HepG2 (cell line): ENCODE results near the gene NLRC3. TPM values are rescaled to one million over a fixed set of nuclear protein-coding genes. Genes with fewer than 3 reads are reported as not detected.

ENCODE experiments used
- ATAC-seq: fragments of 200-7000 bp; cut with Tn5 transposase; 3 replicates; pipeline ENCODE4 v1.9.1; 2020; ENCODE audit warnings: mild to moderate bottlenecking, moderate library complexity
- BruUV-seq: library from RNA; stranded (reverse); fragments of 400-500 nt; replicated peaks from 2 replicates; lab custom pipeline; 2021; lab: Mats Ljungman, UMichigan
- CTCF ChIA-PET: fragments of 300-600 bp; formaldehyde crosslinking; extraction: SDS; loops from one replicate; lab custom pipeline; 2021; ENCODE audit warnings: low total read pairs, inconsistent platforms, low intra/inter-chr PET ratio; lab: Yijun Ruan, JAX
- POLR2A ChIA-PET: fragments of 350-600 bp; sonication (Branson Sonifier 250); formaldehyde crosslinking; loops from one replicate; lab custom pipeline; 2020; ENCODE audit warnings: antibody characterized with exemption, inconsistent platforms; lab: Yijun Ruan, JAX
- DNase-seq: peaks from one replicate; pipeline ENCODE4 v3.0.0-alpha.2; 2015; ENCODE audit warnings: low spot score
- FAIRE-seq: peaks from 3 replicates; lab custom pipeline; 2011; peaks lifted over from hg19 to GRCh38; lab: Jason Lieb, UNC
- H2AFZ ChIP-seq: one replicate; pipeline ENCODE4 v1.6.1; 2011; ENCODE audit warnings: low read length, inconsistent platforms
- H3K27ac ChIP-seq: fragments of 300-600 bp; 3 replicates; pipeline ENCODE4 v1.8.0; 2011; ENCODE audit warnings: mixed run types, mild to moderate bottlenecking, mixed read lengths, low read length, inconsistent platforms; ENCODE audit not compliant: insufficient read depth; ENCODE audit errors: extremely low read length
- H3K27me3 ChIP-seq, 2 experiments: fragments of 200-600 bp in 1 of 2; 2 replicates in 1 of 2; 3 replicates in 1 of 2; pipeline versions ENCODE4 v1.6.0 to v1.8.0; 2011; ENCODE audit warnings: low read length in 2 of 2, mild to moderate bottlenecking in 2 of 2, moderate library complexity in 2 of 2, inconsistent platforms in 1 of 2; ENCODE audit not compliant: insufficient read depth in 2 of 2, control insufficient read depth in 1 of 2
- H3K36me3 ChIP-seq, 2 experiments: fragments of 200-600 bp in 1 of 2; replicated peaks in 1 of 2; 2 replicates in 1 of 2; 3 replicates in 1 of 2; pipeline versions ENCODE4 v1.5.1 to v1.8.0; 2011; ENCODE audit warnings: low read length in 2 of 2, inconsistent platforms in 1 of 2; ENCODE audit not compliant: insufficient read depth in 2 of 2, control insufficient read depth in 1 of 2
- H3K4me1 ChIP-seq: 2 replicates; pipeline ENCODE4 v1.5.1; 2012; ENCODE audit warnings: low read length, inconsistent platforms; ENCODE audit not compliant: insufficient read depth
- H3K4me2 ChIP-seq: 2 replicates; pipeline ENCODE4 v1.6.0; 2011; ENCODE audit warnings: low read depth, low read length, inconsistent platforms
- H3K4me3 ChIP-seq, 3 experiments: fragments of 200-600 bp in 1 of 3; sonication (generic), shearing (Covaris generic) in 1 of 3; replicated peaks in 1 of 3; 2 replicates each; pipeline ENCODE4 v1.5.1; 2011 to 2016; ENCODE audit warnings: low read length in 3 of 3, inconsistent platforms in 2 of 3, low read depth in 2 of 3, mild to moderate bottlenecking in 2 of 3, control low read depth in 1 of 3, mixed read lengths in 1 of 3; ENCODE audit not compliant: insufficient read depth in 1 of 3
- H3K79me2 ChIP-seq: one replicate; pipeline ENCODE4 v1.6.1; 2011; ENCODE audit warnings: low read length, inconsistent platforms; ENCODE audit not compliant: insufficient read depth
- H3K9ac ChIP-seq: 2 replicates; pipeline ENCODE4 v1.6.0; 2011; ENCODE audit warnings: mild to moderate bottlenecking, low read depth, low read length, inconsistent platforms; ENCODE audit not compliant: insufficient read depth
- H3K9me3 ChIP-seq: 2 replicates; pipeline ENCODE4 v1.5.1; 2012; ENCODE audit warnings: mild to moderate bottlenecking, low read length
- H4K20me1 ChIP-seq: 2 replicates; pipeline ENCODE4 v1.6.0; 2011; ENCODE audit warnings: inconsistent platforms, mild to moderate bottlenecking, low read length, moderate library complexity; ENCODE audit not compliant: insufficient read depth
- DMAP1 ChIP-seq: IDR thresholded peaks from 2 replicates; pipeline ENCODE4 v1.6.1; 2016
- HNRNPH1 ChIP-seq: fragments of 200-400 bp; formaldehyde crosslinking; optimal IDR thresholded peaks from 2 replicates; pipeline ENCODE3; 2017; ENCODE audit warnings: mild to moderate bottlenecking, low read depth, low read length
- MEIS2 ChIP-seq: sonication (generic); formaldehyde crosslinking; IDR thresholded peaks from 2 replicates; pipeline ENCODE4 v1.9.0; 2021; ENCODE audit warnings: mild to moderate bottlenecking, missing genetic modification reagents
- NCOA5 ChIP-seq: sonication (generic); formaldehyde crosslinking; IDR thresholded peaks from 2 replicates; pipeline ENCODE4 v1.4.0; 2020; ENCODE audit warnings: missing genetic modification reagents
- THAP8 ChIP-seq: sonication (generic); formaldehyde crosslinking; IDR thresholded peaks from 2 replicates; pipeline ENCODE4 v1.5.1; 2020; ENCODE audit warnings: missing genetic modification reagents, mild to moderate bottlenecking, borderline replicate concordance
- ZBTB7A ChIP-seq: sonication (generic); formaldehyde crosslinking; IDR thresholded peaks from 2 replicates; pipeline ENCODE4 v1.8.0; 2022; ENCODE audit warnings: mild to moderate bottlenecking, missing genetic modification reagents
- ZFY ChIP-seq: sonication (generic); formaldehyde crosslinking; IDR thresholded peaks from 2 replicates; pipeline ENCODE4 v1.4.0; 2020; ENCODE audit warnings: missing genetic modification reagents
- ZHX1 ChIP-seq: sonication (generic); formaldehyde crosslinking; IDR thresholded peaks from 2 replicates; pipeline ENCODE4 v1.8.1; 2022; ENCODE audit warnings: low read depth, mild to moderate bottlenecking, missing genetic modification reagents
- ZNF124 ChIP-seq: sonication (generic); formaldehyde crosslinking; IDR thresholded peaks from 2 replicates; pipeline ENCODE4 v1.4.0; 2020; ENCODE audit warnings: missing genetic modification reagents
- ZNF207 ChIP-seq: fragments of 450-650 bp; IDR thresholded peaks from 2 replicates; pipeline ENCODE4 v1.6.1; 2016; ENCODE audit warnings: antibody characterized with exemption, borderline replicate concordance
- ZNF251 ChIP-seq: sonication (generic); formaldehyde crosslinking; IDR thresholded peaks from 2 replicates; pipeline ENCODE4 v1.9.0; 2021; ENCODE audit warnings: mild to moderate bottlenecking, missing genetic modification reagents
- ZNF510 ChIP-seq: sonication (generic); formaldehyde crosslinking; IDR thresholded peaks from 2 replicates; pipeline ENCODE4 v1.4.0; 2020; ENCODE audit warnings: low read depth, mild to moderate bottlenecking, missing genetic modification reagents
- ZNF75D ChIP-seq: sonication (generic); formaldehyde crosslinking; IDR thresholded peaks from 2 replicates; pipeline ENCODE4 v1.8.1; 2023; ENCODE audit warnings: missing genetic modification reagents, mild to moderate bottlenecking, borderline replicate concordance
- WGBS: methylation state at CpG from one replicate; pipeline ENCODE4 v1.1.6; 2017; ENCODE audit warnings: low lambda C conversion rate; 5-methylcytosine and 5-hydroxymethylcytosine counted together
- in situ Hi-C: cut with HindIII; loops from 2 replicates; pipeline ENCODE4 v1.10.0; 2017; ENCODE audit warnings: low pct_unique_long_range_greater_than_20kb; ENCODE audit not compliant: extremely low pct_ligation_motif_present
- intact Hi-C: fragments of 100-400 bp; cut with micrococcal nuclease; formaldehyde crosslinking; loops from one replicate; pipeline ENCODE4 v1.10.0; 2022; ENCODE audit not compliant: unreplicated experiment
- polyA plus RNA-seq, 8 experiments: library from polyadenylated mRNA; depleted of rRNA in 3 of 8; stranded (reverse) in 7 of 8; unstranded in 1 of 8; fragments of >200 nt; fragmentation: Illumina TruSeq in 4 of 8; extraction: Trizol in 4 of 8; gene quantifications; 2 replicates each; pipeline versions ENCODE4 v1.2.1 to v1.2.3, GENCODE V29; 2011 to 2016; ENCODE audit warnings: low read depth in 4 of 8, missing spikeins in 1 of 8, mixed read lengths in 1 of 8; ENCODE audit not compliant: insufficient read depth in 1 of 8
- total RNA-seq, 5 experiments: library from RNA; depleted of rRNA; stranded (reverse); fragments of >200 nt; fragmentation: Illumina TruSeq; extraction: Trizol; gene quantifications; 2 replicates each; pipeline ENCODE4 v1.2.3, GENCODE V29; 2016; ENCODE audit warnings: low read depth in 1 of 5
- TF ChIP-seq, protein P1 (sequence below): IDR thresholded peaks from 2 replicates; pipeline ENCODE4 v1.6.1; 2018; ENCODE audit warnings: missing genetic modification reagents, mild to moderate bottlenecking, missing compliant biosample characterization
- TF ChIP-seq, protein P2 (sequence below): sonication (generic); formaldehyde crosslinking; conservative IDR thresholded peaks from 2 replicates; pipeline ENCODE4 v1.8.0; 2022; ENCODE audit warnings: mild to moderate bottlenecking, moderate library complexity, missing genetic modification reagents
- TF ChIP-seq, protein P3 (sequence below): sonication (generic); formaldehyde crosslinking; IDR thresholded peaks from 2 replicates; pipeline ENCODE4 v1.5.1; 2020; ENCODE audit warnings: missing genetic modification reagents, mild to moderate bottlenecking, borderline replicate concordance

NLRC3 gene
- total and polyA plus RNA-seq, 2 of the 13 experiments (the other 11 are each of a cell fraction or from before 2014, with no cell fraction given) = not detected

DNA sequence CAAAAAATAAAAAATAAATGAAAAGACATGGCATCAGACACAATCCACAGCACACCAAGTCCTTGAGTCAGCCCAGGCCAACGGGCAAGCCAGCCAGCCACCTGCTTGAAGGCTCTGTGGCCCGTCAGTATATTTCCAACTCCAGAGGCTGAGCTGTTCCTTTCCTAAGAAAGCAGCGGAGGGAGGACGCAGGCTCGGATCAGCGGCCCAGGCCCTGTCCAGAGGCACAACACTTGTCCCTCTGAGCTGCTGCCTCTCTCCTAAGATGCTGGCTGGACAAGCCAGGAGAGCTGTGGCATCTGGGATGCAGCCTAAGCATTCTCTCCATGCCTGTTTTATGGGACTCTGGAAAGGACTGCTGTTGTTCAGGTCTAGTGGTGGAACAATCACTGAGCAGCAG, 14.8 kb upstream of the NLRC3 start (continued):
- TF ChIP-seq MEIS2 (CRISPR knock-in tag) (no peak), ZNF75D (no peak), ZNF207 (no peak), ZNF251 (CRISPR knock-in tag) (no peak), DMAP1 (CRISPR knock-in tag) (no peak)
- TF ChIP-seq, protein P1, sequence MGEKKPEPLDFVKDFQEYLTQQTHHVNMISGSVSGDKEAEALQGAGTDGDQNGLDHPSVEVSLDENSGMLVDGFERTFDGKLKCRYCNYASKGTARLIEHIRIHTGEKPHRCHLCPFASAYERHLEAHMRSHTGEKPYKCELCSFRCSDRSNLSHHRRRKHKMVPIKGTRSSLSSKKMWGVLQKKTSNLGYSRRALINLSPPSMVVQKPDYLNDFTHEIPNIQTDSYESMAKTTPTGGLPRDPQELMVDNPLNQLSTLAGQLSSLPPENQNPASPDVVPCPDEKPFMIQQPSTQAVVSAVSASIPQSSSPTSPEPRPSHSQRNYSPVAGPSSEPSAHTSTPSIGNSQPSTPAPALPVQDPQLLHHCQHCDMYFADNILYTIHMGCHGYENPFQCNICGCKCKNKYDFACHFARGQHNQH (CRISPR knock-in tag) = no peak
- TF ChIP-seq, protein P2, sequence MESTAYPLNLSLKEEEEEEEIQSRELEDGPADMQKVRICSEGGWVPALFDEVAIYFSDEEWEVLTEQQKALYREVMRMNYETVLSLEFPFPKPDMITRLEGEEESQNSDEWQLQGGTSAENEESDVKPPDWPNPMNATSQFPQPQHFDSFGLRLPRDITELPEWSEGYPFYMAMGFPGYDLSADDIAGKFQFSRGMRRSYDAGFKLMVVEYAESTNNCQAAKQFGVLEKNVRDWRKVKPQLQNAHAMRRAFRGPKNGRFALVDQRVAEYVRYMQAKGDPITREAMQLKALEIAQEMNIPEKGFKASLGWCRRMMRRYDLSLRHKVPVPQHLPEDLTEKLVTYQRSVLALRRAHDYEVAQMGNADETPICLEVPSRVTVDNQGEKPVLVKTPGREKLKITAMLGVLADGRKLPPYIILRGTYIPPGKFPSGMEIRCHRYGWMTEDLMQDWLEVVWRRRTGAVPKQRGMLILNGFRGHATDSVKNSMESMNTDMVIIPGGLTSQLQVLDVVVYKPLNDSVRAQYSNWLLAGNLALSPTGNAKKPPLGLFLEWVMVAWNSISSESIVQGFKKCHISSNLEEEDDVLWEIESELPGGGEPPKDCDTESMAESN = no peak

- no peak overlapping the region for H3K4me2 ChIP-seq
- no peak for ATAC-seq
- H3K27ac ChIP-seq = no peak overlapping the region
- intact Hi-C loops (no loop called here), in situ Hi-C loops (no loop called here)
- H3K36me3 ChIP-seq = 0 out of 5 replicates have a peak, but pooled peaks cover 0 to 2% of the 10 kb centered on the region in 2 experiments
- H3K27me3 ChIP-seq = no peaks in the 10 kb centered on the region
- no peak for FAIRE-seq
- H2AFZ ChIP-seq = no peak overlapping the region
- H3K4me1 ChIP-seq = peaks cover 11% of the 10 kb centered on the region
- H4K20me1 ChIP-seq = no peaks in the 10 kb centered on the region; the same call in 1 of the 2 replicates
- 100% methylated on average over 4 of the region's 5 CpGs for WGBS
- H3K9me3 ChIP-seq = no peaks in the 10 kb centered on the region
- H3K9ac ChIP-seq = no peak overlapping the region
- no peak for DNase-seq
- H3K4me3 ChIP-seq = no peak overlapping the region
- ChIA-PET CTCF (no interaction called here), POLR2A (no interaction called here)
- H3K79me2 ChIP-seq = no peaks in the 10 kb centered on the region
- BruUV-seq = no TSS peak
- TF ChIP-seq THAP8 (no peak), ZHX1 (CRISPR knock-in tag) (no peak), ZNF124 (no peak), ZFY (CRISPR knock-in tag) (no peak), ZBTB7A (no peak), HNRNPH1 (no peak), ZNF510 (CRISPR knock-in tag) (no peak), NCOA5 (CRISPR knock-in tag) (no peak)
- TF ChIP-seq, protein P3, sequence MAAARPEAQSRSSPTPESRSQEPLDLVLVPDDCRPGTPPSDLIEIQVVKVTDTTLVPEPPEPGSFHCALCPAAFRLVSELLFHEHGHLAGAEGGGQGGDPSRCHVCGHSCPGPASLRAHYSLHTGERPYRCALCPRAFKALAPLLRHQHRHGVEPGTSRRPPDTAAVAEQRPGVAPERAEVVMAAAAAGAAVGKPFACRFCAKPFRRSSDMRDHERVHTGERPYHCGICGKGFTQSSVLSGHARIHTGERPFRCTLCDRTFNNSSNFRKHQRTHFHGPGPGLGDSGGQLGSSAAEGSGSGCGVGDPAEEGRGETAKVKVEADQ (CRISPR knock-in tag) = no peak
These were observed 14.2 kb upstream of the NLRC3 start for GRCh38 chr16:3591436-3591803.
